Measurements from ENCODE around the gene GZMM.
A peak's percentile ranks its signal among the peaks of the same experiment; 100 is the strongest.

Gene GZMM

DNA sequence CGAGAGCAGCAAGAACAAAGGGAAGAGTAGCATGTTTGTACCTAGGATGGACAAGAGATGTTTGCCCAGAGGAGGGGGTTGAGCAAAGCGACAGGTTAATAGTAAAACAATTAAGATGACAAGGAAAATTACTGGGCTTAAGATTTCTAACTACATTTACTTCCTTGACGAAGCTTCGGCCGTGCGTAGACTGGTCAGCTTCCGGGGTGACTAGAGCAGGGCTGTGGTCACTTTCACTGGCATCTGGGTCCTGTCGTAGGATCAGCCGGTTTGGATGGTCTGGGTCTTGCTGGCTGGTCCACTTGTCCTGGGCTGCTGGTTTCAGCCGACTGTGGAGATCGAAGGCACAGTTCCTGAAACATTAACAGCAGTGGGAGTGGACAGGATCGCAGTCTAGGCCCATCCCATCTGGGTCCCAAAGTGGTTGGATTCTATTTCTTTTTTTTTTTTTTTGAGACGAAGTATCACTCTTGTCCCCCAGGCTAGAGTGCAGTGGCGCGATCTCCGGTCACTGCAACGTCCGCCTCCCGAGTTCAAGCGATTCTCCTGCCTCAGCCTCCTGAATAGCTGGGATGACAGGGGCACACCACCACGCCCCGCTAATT is 23.5 kb downstream of the GZMM start:
- no peak for DNase-seq

DNA sequence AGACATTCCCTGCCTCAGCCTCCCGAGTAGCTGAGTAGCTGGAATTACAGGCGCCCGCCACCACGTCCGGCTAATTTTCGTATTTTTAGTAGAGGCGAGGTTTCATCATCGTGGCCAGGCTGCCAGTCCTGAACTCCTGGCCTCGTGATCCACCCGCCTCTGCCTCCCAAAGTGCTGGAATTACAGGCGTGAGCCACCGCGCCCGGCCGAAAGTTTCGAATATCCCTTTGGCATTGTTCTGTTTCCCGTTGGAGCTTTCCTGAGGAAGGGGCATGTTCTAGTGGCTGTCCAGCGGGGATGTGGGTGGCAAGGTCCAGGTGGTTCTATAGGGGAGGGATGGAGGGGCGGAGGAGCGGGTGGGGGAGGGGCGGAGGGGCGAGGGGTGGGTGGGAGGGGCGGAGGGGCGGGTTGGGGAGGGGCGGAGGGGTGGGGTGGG is 26.4 kb downstream of the GZMM start:
- no peak for DNase-seq

DNA sequence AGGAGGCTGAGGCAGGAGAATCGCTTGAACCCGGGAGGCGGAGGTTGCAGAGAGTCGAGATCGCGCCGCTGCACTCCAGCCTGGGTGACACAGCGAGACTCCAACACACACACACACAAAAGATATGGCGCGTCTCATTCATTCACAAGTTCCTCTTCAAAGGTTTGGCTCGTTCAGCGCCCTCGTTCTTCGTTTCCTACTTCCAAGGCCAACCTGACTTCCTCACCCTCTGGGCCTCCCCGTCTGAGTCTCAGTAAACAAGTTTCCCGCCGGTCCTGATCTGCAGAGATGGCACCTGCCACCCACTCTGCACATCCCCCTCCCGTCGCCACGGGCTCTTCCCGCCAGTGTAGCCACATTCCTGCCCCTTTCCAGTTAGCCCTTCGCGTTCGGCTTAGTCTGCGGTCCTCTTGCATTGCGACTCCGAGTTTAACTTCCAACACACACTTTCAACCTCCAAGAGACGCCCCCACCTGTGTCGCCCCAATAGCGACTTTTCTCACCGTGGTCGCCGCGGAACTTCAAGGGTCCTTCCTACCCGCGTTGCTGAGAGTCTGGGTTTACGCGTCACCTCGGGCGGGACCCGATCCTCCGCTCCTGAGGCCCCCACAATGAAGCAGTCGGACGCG is 27.2 kb downstream of the GZMM start:
- DNase-seq, result no peak

DNA sequence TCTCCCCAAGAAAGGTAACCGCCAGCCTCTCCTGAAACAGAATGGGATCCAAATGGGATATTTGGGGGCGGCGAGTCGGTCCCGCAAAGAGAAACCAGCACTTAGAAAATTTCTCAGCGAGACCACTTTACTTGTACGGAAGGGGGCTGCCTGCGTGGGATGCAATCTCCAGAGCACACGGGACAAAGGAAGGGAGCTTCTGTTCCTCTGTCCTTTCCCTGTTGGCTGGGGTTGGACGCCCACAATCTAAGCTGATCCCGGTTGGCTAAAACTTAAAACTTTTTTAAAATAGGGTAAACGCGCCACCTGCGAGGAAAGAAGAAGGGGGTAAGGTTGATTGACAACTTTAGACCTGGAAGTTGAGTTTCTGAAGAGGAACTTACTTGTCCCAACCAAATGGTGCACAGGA is 27.7 kb downstream of the GZMM start:
- DNase-seq, result no peak

DNA sequence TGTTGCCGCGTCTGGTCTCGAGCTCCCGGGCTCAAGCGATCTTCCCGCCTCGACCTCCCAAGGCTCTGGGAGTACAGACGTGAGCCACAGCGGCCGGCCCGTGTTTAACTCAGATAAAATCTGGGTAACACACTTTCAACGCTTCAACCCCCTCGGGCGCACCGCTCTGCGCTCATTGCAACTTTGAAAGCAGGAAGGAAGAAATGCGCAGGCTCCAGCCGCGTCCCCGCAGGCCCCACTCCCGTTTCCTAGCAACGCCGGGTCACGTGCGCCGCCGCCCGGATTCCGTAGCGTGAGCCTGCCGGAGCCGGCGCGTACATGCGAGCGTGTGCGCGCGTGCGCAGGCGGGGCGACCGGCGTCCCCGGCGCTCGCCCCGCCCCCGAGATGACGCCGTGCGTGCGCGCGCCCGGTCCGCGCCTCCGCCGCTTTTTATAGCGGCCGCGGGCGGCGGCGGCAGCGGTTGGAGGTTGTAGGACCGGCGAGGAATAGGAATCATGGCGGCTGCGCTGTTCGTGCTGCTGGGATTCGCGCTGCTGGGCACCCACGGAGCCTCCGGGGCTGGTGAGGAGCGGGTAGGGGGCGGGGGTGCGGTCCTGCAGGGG is 28.4 kb downstream of the GZMM start, which contains the start of gene BSG:
Gene BSG, plus strand, starts transcription at position 457 of the 603 bp plus-strand sequence. Its CDS starts 39 bp downstream, at position 496.
- DNase-seq, result peak; percentile 97

DNA sequence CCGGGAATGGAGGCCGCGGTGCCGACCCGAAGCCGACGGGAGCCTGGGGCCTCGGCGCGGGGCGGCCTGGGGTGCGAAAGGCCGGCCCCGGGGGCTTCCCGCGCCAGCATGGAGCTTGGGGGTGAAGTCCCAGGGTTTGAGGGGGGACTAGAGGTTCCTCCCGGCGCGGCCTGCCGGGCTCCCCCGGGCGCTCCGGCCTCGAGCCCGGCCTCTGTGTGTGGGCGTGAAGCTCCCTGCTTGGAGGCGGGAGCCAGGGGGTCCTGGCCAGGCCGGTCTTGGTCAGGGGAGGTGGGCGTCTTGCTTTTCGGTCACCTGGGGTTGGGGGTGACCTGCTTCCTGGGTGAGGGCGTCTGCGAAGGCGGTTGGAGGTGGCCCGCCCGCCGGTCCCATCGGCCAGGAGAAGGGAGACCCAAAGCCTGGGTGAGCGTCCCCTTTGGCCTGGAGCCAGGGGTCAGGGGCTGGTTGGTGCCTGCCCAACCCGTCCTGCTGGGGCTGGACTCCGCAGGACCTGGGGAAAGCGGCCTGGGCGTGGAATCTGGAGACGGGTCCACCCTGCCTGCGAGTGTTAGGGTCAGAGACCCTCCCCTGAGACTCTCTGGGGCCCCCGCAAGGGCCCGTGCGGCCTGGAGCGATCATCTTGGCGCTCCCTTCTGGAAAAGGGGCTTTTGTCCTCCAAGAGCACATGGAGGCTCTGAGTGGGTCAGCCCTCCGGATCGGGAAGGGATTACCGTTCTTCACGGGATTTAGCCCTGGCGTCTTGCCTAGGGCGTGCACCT is 29.1 kb downstream of the GZMM start:
- no peak for DNase-seq

DNA sequence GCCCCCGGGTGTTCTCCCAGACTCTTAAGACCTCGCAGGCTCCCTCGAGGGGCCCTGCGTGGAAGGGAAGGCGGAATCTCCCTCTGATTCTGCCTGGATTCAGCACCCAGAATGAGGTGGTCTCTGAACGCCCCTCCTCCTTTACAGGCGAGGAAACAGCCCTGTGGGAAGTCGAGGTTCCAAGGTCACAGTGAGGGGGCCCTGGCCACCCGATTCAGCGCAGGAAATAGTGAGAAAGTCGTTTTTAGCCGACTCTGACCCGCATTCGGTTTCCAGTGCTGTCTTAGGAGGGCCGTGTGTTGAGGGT is 29.6 kb downstream of the GZMM start:
- DNase-seq, result no peak

DNA sequence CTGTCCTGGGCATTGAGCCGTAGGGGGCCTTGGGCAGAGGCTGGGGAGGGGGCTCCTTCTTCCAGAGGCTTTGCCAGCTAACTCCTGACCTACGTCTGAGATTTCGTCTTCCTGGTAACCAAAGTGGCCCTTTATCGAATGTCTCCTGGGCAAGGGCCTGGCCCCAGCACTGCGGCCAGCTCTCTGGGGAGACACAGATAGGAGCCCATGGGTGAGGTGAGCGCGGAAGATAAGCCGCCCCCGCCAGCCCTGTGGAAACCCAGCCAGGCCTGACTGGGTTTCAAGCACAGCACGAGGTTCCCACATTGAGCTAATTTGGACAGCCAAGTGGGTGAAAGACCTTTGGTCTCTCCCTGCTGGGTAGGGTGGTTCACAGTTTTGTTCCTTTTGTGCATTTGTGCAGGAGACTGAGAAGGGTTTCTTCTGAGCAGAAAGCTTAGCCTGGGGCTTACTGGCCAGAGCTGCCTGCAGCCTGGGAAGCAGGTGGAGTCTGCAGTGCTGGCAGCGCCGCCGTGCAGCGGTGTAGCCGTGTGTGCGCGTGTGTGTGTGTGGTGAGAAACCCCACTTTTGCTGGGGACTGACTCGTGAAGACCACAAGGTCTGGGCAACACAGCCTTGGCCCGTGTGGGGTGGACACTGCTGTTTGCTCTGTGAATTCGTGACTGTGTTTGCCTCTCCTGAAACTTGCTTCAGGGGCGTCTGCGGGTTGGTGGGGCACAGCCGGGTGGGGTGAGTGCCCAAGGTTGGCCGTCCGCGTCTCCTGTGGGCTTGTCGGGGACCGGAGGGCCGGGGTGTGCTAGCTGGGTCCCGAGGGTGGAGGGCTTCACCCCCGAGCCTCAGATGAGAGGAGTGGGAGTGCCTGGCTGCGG is 31.0 kb downstream of the GZMM start:
- no peak for DNase-seq

DNA sequence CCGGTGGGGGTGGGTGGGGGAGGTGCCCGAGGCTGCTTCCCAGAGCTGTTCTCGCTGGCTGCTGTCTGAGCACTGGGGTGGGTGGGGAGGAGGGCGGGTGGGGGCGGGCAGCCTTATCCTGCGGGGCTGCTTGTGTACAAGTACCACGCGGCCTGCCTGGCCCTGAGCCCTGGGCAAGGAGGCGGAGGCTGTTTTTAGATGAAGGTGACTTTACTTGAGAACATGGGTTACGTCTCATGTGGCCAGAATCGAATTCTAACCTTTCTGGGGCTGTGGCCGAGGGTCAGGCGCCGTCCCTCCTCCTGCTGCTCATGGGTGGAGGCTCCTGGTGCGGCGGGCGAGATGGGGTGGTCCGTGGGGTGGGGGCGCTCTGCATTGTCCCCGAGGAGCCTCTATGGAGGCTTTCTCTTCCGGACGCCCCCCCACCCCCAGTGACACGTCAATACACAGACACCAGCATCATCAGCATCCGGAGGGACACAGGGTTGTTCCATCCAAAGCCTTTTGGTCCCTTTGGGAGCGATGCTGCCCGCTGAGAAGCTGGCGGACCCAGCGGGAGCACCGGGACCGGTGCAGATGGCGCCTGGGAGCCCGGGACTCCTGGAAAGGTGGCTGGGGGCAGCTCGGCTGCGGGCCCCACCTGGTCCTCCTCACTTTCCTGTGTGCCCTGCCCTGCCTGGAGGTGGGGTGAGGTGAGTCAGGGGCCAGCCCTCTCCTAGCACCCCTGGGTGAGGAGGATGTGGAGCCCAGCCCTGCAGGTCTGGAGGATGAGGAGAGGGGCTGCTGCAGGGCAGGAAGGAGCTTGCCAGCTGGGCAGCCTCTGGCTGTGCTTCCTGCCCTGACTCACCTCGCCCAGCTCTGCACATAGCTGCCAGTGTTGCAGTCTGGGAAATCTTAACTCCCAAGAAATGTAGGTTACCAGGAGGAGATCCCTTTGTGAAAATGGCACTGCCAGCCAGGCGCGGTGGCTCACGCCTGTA is 32.0 kb downstream of the GZMM start:
- DNase-seq, result no peak

DNA sequence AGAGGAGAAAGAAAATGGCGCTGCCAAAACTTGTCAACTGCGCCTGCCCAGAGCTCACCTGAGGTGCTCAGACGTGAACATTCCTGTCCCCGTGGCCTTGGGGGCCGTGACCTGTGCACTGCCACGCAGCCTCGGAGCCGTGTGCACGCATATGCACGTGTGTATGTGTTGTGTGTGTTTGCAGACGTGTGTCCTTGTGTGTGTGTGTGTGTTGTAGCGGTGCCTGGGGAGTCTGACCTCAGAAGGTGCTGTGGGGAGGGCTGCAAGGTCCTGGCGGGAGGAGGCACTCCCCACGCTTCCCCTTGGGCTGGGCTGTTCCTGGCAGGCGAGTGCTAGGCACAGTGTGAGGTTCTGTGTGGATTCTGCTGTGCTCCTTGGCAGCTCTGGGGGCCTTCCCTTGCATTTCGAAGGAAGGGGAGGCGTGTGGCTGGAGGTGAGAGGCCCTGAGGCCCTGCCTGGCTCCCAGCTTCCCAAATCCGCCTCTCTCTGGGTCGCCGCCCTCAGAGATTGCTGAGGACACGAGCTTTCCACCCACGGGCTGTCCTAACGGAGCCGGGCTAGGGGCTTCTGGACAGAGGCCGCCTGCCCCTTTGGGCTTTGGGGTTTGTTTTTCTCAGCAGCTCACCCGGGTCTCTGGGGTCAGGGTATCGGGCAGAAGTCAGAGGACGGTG is 33.0 kb downstream of the GZMM start:
- no peak for DNase-seq

DNA sequence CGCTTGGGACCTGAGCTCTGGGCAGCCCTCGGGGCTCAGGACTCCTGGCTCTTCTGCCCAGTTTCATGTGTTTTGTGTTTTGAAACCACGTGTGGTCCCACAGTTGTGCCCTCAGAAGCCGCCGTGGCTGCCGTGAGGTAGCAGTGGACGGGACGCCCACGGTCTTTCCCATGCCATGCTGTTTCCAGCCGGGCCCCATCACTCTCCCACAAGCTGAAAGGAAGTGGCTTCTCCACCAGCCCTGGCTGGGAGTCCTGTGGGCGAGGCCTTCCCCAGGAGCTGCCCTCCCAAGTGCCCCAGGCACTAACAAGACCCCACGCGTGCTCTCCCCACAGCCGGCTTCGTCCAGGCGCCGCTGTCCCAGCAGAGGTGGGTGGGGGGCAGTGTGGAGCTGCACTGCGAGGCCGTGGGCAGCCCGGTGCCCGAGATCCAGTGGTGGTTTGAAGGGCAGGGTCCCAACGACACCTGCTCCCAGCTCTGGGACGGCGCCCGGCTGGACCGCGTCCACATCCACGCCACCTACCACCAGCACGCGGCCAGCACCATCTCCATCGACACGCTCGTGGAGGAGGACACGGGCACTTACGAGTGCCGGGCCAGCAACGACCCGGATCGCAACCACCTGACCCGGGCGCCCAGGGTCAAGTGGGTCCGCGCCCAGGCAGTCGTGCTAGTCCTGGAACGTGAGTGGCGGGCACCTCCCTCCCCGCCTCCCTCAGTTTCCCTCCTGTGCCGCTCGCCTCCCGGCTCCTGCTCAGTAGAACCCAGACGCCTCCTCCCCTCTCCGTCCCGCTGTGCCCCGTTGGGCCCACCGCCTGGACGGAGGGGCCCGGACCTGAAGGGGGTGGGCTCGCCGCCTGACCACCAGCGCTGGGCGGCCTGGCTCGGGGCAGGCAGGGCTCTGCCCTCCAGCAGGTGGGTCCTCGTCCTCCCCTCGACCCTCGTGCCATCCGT is 33.9 kb downstream of the GZMM start:
- DNase-seq, result no peak

DNA sequence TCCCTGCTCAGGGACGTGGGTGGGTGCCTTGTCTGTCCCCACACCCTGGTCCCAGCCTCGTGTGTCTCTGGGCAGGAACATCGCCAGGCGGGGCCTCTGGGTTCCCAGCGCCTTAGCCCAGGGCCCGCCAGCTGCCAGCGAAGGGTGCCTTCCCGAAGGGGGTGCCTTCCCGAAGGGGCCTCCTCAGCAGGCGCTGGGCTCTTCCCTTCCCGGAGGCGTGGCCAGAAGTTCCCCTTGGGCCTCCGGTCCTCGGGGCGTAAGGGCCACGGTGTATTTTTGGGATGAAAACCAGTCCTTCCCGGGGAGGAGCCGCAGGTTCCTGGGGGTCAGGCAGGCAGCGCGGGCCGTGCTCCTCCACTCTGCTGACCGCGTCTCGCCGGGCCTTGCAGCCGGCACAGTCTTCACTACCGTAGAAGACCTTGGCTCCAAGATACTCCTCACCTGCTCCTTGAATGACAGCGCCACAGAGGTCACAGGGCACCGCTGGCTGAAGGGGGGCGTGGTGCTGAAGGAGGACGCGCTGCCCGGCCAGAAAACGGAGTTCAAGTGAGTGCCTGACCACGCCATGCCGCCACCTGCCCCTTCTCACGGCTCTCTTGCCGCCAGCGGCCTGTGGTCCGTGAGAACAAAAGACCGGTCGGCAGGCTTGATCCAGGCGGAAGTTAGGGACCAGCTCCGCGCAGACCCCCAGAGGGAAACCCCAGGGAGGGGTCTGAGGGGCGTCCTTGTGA is 35.4 kb downstream of the GZMM start:
- no peak for DNase-seq

DNA sequence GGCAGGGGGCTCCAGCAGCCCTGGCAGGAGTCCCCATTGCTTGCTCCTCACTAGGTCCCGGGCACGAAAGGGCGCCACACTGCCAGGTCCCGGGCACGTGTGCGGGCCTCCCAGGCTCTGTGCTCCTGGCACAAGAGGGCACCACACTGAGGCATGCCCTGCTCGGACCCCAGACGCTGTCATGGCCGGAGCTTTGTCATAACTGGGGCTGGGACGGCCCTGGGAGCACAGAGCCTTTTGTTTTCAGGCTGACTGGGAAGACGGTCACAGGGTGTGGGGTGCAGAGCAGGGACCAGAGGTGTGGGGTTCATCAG is 35.9 kb downstream of the GZMM start:
- DNase-seq, result no peak

DNA sequence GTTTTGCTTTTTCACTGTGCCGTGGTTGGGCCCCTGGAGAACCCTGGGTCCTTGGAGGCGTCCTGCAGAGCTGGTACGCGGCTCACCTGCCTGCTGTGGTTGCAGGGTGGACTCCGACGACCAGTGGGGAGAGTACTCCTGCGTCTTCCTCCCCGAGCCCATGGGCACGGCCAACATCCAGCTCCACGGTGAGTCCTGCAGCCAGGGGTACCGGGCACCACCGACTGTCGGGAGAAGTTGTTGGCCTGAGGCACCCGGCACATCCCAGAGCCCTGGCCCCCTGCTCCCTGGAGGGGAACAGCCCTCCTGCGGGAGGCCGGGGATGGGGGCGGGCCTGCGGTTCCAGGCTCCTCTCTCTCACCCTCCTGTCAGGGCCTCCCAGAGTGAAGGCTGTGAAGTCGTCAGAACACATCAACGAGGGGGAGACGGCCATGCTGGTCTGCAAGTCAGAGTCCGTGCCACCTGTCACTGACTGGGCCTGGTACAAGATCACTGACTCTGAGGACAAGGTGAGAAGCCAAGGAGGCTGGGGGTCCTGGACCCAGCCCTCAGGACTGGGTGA is 36.5 kb downstream of the GZMM start:
- DNase-seq, result no peak

DNA sequence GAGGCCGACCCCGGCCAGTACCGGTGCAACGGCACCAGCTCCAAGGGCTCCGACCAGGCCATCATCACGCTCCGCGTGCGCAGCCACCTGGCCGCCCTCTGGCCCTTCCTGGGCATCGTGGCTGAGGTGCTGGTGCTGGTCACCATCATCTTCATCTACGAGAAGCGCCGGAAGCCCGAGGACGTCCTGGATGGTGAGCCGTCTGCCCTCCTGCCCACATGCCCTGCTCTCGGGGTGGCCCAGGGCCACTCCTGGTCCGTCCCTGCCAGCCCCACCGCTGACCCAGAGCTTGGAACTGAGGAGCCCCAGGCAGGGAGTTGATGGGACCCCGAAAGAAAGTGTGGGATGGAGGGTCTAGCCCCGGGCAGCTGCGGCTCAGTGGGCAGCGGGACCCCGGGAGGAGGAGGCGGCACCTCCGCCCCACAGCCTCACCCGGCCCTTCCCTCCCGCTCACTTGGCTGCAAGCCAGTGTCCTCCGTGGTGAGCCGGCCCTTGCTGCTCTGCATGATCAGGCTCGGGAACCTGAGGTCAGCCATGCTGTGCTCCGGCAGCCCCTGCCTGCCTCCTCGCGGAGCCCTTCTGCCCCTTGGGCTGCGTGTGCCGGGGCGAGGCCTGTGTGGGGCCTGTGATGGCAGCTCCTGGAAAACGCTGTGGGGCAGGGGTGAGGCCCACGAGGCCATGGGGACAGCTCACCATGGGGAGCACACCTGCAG is 37.7 kb downstream of the GZMM start:
- DNase-seq, result no peak

DNA sequence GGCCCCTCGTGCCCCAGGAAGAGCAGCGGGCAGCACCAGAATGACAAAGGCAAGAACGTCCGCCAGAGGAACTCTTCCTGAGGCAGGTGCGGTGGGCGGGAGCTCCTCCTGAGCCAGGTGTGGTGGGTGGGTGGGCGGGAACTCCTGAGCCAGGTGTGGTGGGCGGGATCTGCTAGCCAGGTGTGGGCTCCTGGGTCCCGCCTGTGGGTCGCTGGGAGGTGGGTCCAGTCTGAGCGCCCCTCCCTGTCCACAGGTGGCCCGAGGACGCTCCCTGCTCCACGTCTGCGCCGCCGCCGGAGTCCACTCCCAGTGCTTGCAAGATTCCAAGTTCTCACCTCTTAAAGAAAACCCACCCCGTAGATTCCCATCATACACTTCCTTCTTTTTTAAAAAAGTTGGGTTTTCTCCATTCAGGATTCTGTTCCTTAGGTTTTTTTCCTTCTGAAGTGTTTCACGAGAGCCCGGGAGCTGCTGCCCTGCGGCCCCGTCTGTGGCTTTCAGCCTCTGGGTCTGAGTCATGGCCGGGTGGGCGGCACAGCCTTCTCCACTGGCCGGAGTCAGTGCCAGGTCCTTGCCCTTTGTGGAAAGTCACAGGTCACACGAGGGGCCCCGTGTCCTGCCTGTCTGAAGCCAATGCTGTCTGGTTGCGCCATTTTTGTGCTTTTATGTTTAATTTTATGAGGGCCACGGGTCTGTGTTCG is 38.8 kb downstream of the GZMM start:
- DNase-seq, result no peak

DNA sequence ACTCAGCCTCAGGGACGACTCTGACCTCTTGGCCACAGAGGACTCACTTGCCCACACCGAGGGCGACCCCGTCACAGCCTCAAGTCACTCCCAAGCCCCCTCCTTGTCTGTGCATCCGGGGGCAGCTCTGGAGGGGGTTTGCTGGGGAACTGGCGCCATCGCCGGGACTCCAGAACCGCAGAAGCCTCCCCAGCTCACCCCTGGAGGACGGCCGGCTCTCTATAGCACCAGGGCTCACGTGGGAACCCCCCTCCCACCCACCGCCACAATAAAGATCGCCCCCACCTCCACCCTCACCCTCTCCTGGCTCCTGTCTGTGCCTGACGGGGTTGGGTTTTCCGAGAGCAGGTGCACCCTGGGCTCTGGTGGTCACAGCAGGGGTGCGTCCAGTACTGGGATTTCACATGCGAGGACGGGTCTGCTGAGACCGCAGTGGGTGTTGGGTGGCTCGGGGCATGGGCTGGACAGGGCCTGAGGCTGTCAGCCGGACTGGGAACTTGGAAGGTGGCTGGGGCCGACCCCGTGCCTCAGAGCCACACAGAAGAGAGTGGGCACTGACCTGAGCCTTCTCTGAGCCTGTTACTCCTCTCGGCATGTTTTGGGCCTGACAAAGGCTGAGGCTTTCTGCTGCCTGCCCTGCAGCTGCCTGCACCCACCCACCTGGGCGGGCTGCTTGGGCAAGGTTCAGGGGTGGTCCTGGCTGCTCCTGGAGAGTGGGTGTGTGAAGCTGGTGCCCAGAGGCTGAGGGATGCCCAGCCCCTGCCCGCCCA is 39.5 kb downstream of the GZMM start:
- no peak for DNase-seq
